C4-2B (cell line): ENCODE measurements around the gene SEPTIN5.

Experiments
- ZFX ChIP-seq: fragments of 450-650 bp; IDR thresholded peaks from 2 replicates; pipeline ENCODE4 v1.6.1; 2017
- TF ChIP-seq, protein P1 (sequence below): fragments of 450-650 bp; conservative IDR thresholded peaks from 2 replicates; pipeline ENCODE4 v1.5.1; 2017; ENCODE audit warnings: mild to moderate bottlenecking

DNA sequence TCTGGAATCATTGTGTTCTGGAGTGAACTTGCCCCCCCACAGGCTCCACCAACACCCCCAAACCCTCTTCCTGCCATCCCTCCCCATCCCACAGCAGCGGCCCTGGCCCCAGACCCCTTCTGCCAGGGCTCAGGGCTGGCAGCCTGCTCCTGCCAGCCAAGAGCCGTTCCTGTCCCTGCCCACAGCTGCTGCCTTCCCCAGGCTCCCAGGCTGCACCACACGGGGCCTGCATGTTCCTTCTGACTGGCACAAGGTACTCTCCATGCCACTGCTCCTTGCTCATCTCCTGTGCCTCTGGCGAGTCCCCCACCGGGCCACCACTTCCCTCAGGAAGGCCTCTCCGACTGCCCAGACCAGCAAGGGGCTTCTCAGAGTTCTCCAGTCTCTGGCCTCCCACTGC lies 14.0 kb downstream of the SEPTIN5 start:
- TF ChIP-seq, protein P1, sequence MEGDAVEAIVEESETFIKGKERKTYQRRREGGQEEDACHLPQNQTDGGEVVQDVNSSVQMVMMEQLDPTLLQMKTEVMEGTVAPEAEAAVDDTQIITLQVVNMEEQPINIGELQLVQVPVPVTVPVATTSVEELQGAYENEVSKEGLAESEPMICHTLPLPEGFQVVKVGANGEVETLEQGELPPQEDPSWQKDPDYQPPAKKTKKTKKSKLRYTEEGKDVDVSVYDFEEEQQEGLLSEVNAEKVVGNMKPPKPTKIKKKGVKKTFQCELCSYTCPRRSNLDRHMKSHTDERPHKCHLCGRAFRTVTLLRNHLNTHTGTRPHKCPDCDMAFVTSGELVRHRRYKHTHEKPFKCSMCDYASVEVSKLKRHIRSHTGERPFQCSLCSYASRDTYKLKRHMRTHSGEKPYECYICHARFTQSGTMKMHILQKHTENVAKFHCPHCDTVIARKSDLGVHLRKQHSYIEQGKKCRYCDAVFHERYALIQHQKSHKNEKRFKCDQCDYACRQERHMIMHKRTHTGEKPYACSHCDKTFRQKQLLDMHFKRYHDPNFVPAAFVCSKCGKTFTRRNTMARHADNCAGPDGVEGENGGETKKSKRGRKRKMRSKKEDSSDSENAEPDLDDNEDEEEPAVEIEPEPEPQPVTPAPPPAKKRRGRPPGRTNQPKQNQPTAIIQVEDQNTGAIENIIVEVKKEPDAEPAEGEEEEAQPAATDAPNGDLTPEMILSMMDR, result no peak
- no peak for TF ChIP-seq ZFX
